ENCODE data around the gene CDC14B. TPM values are rescaled to one million over a fixed set of nuclear protein-coding genes. Genes with fewer than 3 reads are reported as not detected.

Gene CDC14B
- total RNA-seq, 1 experiment from 2014 or later = 28.4 TPM

GRCh38 chr9:96596601-96597111 lies 23.0 kb downstream of the CDC14B start:
- no peaks in the 10 kb centered on the region for H3K79me1 ChIP-seq (ENCODE audit: insufficient read depth, low read depth, low read length, poor library complexity, severe bottlenecking)
- no peak overlapping the region for H3K4me3 Mint-ChIP-seq
- H2BK15ac ChIP-seq (ENCODE audit: low read depth, low read length) = no peak overlapping the region
- no peak overlapping the region for H2BK20ac ChIP-seq (ENCODE audit: low read depth, low read length, poor library complexity, severe bottlenecking)
- no peaks in the 10 kb centered on the region for H3K9me3 Mint-ChIP-seq
- no peaks in the 10 kb centered on the region for H4K20me1 ChIP-seq (ENCODE audit: control insufficient read depth, insufficient read depth, insufficient read length)
- H3K14ac ChIP-seq (ENCODE audit: insufficient read depth, low read length) = no peak overlapping the region
- H4K8ac ChIP-seq (replicated peaks; ENCODE audit: insufficient read length, low read depth, low read length) = no peak overlapping the region
- H3K18ac ChIP-seq (ENCODE audit: insufficient read length, low read depth, low read length) = no peak overlapping the region
- peaks cover 0 to 2% (median 0%) of the 10 kb centered on the region in 3 experiments; a peak in 3 of 7 replicates for H3K36me3 Mint-ChIP-seq (ENCODE audit: insufficient read depth in 1 of 3, low read depth in 3 of 3)
- peak overlapping the region in 1 of 3 experiments; percentile 30; a peak in 3 of 7 replicates for H3K27ac Mint-ChIP-seq
- H3K4me1 Mint-ChIP-seq = peaks cover 6 to 9% of the 10 kb centered on the region in 2 experiments; a peak in 3 of 4 replicates
- H3K27ac ChIP-seq (ENCODE audit: insufficient read length, low read depth, low read length) = no peak overlapping the region
- H2BK120ac ChIP-seq (ENCODE audit: low read depth, low read length, poor library complexity, severe bottlenecking) = no peak overlapping the region
- no peaks in the 10 kb centered on the region; the same call in 1 of the 2 replicates for H3K79me2 ChIP-seq (ENCODE audit: insufficient read depth, low read length)
- H2AFZ ChIP-seq (ENCODE audit: low read length) = no peak overlapping the region
- no peak overlapping the region for H2BK12ac ChIP-seq (ENCODE audit: insufficient read length, low read depth, low read length)
- no peak overlapping the region for H3K4ac ChIP-seq (ENCODE audit: low read depth, low read length)
- H4K5ac ChIP-seq (ENCODE audit: insufficient read length, low read depth, low read length) = no peak overlapping the region
- DNase-seq = no peak
- no peaks in the 10 kb centered on the region for H3K4me1 ChIP-seq (ENCODE audit: insufficient read depth, low read length)
- no peaks in the 10 kb centered on the region for H3K23me2 ChIP-seq (ENCODE audit: insufficient read length, low read depth, low read length, poor library complexity, severe bottlenecking)
- H3K56ac ChIP-seq (ENCODE audit: insufficient read length, low read depth, low read length) = no peak overlapping the region
- no peaks in the 10 kb centered on the region for H3K9me3 ChIP-seq (ENCODE audit: control insufficient read depth, low read depth, low read length)
- no peak overlapping the region for H3T11ph ChIP-seq (ENCODE audit: low read length)
- no peaks in the 10 kb centered on the region for H3K27me3 ChIP-seq (ENCODE audit: insufficient read depth, low read length)
- WGBS (ENCODE audit: extremely low coverage, insufficient read length, low lambda C conversion rate) = no CpG with 5 or more reads among the region's 5 CpGs
- no peak overlapping the region for H3K23ac ChIP-seq (ENCODE audit: insufficient read length, low read depth, low read length)
- H3K27me3 Mint-ChIP-seq (ENCODE audit: low read depth) = no peaks in the 10 kb centered on the region
- H3K9ac ChIP-seq (ENCODE audit: extremely low read depth, insufficient read length, low read length) = no peak overlapping the region
- no peak for TF ChIP-seq CTCF (conservative IDR thresholded peaks at IDR 0.05)
- no peak overlapping the region for H4K91ac ChIP-seq (ENCODE audit: insufficient read length, low read depth, low read length)
- H3K4me2 ChIP-seq (ENCODE audit: insufficient read depth, insufficient read length, low read length) = no peak overlapping the region
- H2BK5ac ChIP-seq (ENCODE audit: insufficient read length, low read length) = no peak overlapping the region
- H2AK5ac ChIP-seq (ENCODE audit: insufficient read length, low read length) = no peak overlapping the region
